Mucosa of rectum (tissue), 2 donors: ENCODE measurements around the gene CTDSPL2.

ENCODE experiments used
- H3K27ac ChIP-seq, 2 donors: one replicate each; pipeline ENCODE4 v1.7.0; 2013; ENCODE audit warnings: inconsistent platforms in 2 of 2, low read depth in 2 of 2, low read length in 2 of 2
- H3K27me3 ChIP-seq, 2 donors: one replicate each; pipeline ENCODE4 v1.7.0; 2013; ENCODE audit warnings: low read length in 2 of 2; ENCODE audit not compliant: control insufficient read depth in 2 of 2, insufficient read depth in 2 of 2
- H3K36me3 ChIP-seq, 2 donors: one replicate each; pipeline ENCODE4 v1.7.0; 2013; ENCODE audit warnings: low read length in 2 of 2; ENCODE audit not compliant: control insufficient read depth in 2 of 2, insufficient read depth in 2 of 2
- H3K4me1 ChIP-seq, 2 donors: one replicate each; pipeline ENCODE4 v1.7.0; 2013; ENCODE audit warnings: low read length in 2 of 2, mild to moderate bottlenecking in 1 of 2; ENCODE audit not compliant: control insufficient read depth in 2 of 2, insufficient read depth in 2 of 2
- H3K4me3 ChIP-seq, 2 donors: one replicate each; pipeline ENCODE4 v1.7.0; 2013; ENCODE audit warnings: low read length in 2 of 2
- H3K9ac ChIP-seq, 2 donors: one replicate each; pipeline ENCODE4 v1.7.0; 2013; ENCODE audit warnings: low read length in 2 of 2, low read depth in 1 of 2, mild to moderate bottlenecking in 1 of 2
- H3K9me3 ChIP-seq, 2 donors: one replicate each; pipeline ENCODE4 v1.7.0; 2013; ENCODE audit warnings: low read length in 2 of 2; ENCODE audit not compliant: control insufficient read depth in 2 of 2
- donor health status: healthy.
- donor health status: Normal muscosa, but diverticular disease.

The CTDSPL2 gene

DNA sequence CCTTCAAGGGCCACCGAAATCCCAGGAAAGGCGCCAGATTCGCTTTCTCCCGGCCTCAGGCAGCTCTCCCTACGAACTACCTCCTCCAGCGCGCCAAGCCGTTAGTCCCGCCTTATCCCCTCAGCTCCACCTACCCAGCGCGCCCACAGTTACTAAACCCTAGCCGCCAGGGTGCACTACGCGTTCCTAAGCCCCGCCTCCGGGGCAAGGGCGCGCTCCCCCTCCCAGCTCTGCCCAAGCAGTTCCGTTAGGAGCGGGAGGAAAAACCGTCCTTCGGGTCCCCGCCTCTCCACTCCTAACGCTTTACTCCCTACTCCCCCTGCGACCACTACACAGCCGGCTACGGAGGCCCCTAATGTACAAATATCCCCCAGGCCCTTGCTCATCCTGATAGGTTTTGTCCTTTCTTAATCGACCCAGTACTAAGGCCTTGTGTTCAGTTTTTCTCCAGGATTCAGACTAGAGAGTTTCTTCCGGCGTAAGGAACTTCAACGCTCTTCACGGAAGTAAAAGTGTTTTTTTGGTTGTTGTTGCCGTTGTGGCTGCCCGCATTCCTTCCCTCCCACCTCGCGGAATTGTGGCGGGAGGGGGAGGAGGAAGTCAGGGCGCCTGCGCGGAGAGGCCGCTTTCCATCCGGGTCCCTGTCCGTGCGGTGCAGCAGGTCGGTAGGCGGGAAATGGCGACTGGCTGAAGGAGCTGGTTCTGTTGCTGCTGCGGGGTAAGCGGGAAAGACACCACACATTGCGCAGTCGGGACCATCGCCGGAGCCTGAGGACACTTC lies at the start of gene CTDSPL2:
Gene CTDSPL2, plus strand, starts transcription at position 655 of the 781 bp plus-strand sequence. CDS start 31,386 bp downstream, outside the sequence.
- H3K27ac ChIP-seq: peak within 1 kb of the TSS; percentile 95 to 98
- no peaks in the 10 kb centered on the region for H3K36me3 ChIP-seq
- peaks cover 12 to 16% of the 10 kb centered on the region in 2 donors for H3K4me1 ChIP-seq
- H3K4me3 ChIP-seq: peak within 1 kb of the TSS; percentile 91 to 94
- H3K27me3 ChIP-seq: no peaks in the 10 kb centered on the region
- no peaks in the 10 kb centered on the region for H3K9me3 ChIP-seq
- H3K9ac ChIP-seq: peak within 1 kb of the TSS; percentile 90 to 92

DNA sequence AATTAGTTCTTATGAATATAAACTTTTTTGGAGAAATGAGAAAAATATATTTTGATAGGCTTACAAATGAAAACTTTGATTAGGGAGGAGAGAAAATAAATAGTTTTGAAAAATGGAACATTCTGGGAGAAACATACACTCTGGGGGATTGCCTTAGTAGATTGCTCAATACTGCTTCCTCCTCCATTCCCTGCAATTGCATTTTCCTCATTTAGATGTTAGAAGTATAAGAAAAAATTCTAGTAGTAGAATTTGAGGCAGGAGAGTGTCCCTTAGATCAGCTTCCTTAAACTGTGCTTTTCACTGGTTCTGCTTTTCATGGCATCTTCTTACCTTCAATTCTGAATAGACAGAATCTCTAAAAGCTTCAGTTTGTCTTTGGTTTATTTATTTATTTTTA lies 46.2 kb upstream of the CTDSPL2 start:
- H3K27ac ChIP-seq: no peak overlapping the region
- peaks cover 0 to 12% of the 10 kb centered on the region in 2 donors for H3K36me3 ChIP-seq
- H3K4me3 ChIP-seq: no peak overlapping the region
- H3K4me1 ChIP-seq: no peaks in the 10 kb centered on the region
- no peaks in the 10 kb centered on the region for H3K9me3 ChIP-seq
- no peaks in the 10 kb centered on the region for H3K27me3 ChIP-seq
- no peak overlapping the region for H3K9ac ChIP-seq

DNA sequence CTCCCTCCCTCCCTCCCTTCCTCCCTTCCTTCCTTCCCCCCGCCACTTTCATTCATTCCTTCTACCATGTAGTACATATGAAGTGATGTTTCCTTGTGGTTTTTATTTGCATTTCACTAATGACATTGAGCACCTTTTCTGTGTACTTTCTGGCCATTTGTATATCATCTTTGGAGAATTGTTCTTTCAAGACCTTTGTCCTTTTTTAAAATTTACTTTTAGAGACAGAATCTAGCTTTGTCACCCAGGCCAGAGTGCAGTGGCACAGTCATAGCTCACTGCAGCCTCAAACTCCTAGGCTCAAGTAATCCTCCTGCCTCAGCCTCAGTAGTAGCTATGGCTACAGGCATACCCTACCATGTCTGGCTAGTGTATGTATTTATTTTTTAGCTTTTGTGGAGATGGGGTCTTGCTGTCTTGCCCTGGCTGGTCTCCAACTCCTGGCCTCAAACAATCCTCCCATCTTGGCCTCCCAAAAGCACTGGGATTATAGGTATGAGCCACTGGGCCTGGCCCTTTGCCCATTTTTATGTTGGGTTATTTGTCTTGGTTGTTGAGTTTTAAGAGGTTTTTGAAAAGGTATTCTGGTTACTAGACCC lies 42.0 kb upstream of the CTDSPL2 start:
- H3K36me3 ChIP-seq: peaks cover 2 to 6% of the 10 kb centered on the region in 2 donors
- no peak overlapping the region for H3K27ac ChIP-seq

DNA sequence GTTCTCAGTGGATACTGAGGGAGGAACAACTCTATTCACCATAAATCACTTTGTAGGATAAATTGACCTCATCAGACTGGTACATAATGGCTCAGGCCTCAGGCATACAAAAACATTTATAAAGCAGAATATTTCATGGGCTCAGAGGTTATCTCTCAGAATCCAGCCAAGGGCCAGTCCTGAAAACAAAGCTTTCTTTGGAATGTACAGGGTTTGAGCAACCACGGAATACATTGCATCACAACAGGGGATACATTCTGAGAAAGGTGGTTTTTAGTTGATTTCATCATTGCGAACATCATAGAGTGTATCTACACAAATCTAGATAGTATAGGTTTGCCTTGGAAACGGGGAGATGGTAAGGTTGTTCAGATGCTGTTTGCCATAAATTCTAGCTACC lies 33.4 kb upstream of the CTDSPL2 start:
- no peaks in the 10 kb centered on the region for H3K27me3 ChIP-seq
- H3K9ac ChIP-seq: no peak overlapping the region
- no peak overlapping the region for H3K4me3 ChIP-seq
- H3K4me1 ChIP-seq: no peaks in the 10 kb centered on the region
- H3K36me3 ChIP-seq: peaks cover 0 to 6% of the 10 kb centered on the region in 2 donors
- H3K27ac ChIP-seq: no peak overlapping the region
- no peaks in the 10 kb centered on the region for H3K9me3 ChIP-seq

More for the DNA sequence above, 42.0 kb upstream of the CTDSPL2 start:
- no peaks in the 10 kb centered on the region for H3K27me3 ChIP-seq
- no peaks in the 10 kb centered on the region for H3K4me1 ChIP-seq
- no peak overlapping the region for H3K4me3 ChIP-seq
- H3K9me3 ChIP-seq: no peaks in the 10 kb centered on the region
- H3K9ac ChIP-seq: no peak overlapping the region

DNA sequence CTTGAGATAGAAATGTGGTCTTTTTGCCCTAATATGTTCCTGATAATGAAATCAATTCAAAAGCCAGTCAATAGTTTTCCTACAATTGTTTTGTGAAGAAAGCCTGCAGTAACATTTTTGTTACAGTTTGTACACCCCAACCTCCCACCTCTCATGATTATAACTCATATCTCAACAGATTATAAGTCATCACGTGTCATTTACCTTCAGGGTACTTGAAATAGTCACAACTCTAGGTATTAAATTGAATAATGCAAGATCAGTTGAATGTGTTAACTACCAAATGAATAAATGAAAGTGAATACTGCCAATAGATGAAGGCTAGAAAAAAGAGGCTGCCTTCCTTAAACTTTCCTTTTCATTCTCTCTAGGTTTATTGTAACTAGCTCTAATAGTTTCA lies 32.9 kb upstream of the CTDSPL2 start:
- Histone ChIP-seq H3K9me3 (no peaks in the 10 kb centered on the region), H3K36me3 (peaks cover 0 to 4% of the 10 kb centered on the region in 2 donors), H3K9ac (no peak overlapping the region), H3K27me3 (no peaks in the 10 kb centered on the region), H3K4me1 (no peaks in the 10 kb centered on the region), H3K4me3 (no peak overlapping the region), H3K27ac (no peak overlapping the region)

DNA sequence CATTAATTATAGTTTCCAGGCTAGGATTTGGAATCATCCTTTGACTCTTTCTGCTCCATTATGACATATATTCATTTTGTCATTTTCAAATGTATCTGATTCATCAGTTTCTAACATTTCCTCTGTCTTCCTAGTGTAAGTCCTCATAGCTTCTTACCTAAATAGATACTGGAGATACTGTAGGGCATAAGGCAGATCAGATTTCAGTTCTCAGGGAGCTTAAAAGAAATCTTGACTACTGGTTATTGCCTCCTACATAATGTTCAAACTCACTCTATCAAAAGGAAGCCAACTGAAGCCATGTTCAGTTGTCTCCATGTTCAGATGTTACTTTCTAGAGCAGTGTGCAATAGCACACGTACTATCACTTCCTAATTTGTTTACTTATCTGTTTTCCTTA lies 29.6 kb upstream of the CTDSPL2 start:
- Histone ChIP-seq H3K27ac (no peak overlapping the region), H3K4me3 (no peak overlapping the region), H3K27me3 (no peaks in the 10 kb centered on the region), H3K4me1 (no peaks in the 10 kb centered on the region), H3K36me3 (peaks cover 2% of the 10 kb centered on the region in 2 donors), H3K9ac (no peak overlapping the region), H3K9me3 (no peaks in the 10 kb centered on the region)

DNA sequence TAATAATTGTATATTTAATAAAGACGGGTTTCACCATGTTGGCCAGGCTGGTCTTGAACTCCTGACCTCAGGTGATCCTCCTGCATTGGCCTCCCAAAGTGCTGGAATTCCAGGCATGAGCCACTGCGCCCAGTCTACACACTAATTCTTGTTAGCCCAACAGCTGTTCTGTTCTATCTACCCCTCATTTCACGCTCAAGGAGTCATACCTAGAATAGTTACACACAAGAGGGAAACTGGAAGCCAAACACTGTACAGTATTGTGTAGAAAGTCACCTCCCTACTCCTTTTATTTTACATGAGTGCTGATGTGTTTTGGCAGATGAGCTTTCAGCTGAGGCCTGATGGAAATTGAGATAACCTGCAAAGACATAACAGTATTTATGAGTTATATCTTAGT lies 13.4 kb upstream of the CTDSPL2 start:
- Histone ChIP-seq H3K9ac (no peak overlapping the region), H3K4me1 (no peaks in the 10 kb centered on the region), H3K27me3 (no peaks in the 10 kb centered on the region), H3K9me3 (no peaks in the 10 kb centered on the region), H3K36me3 (no peaks in the 10 kb centered on the region), H3K27ac (no peak overlapping the region), H3K4me3 (no peak overlapping the region)

DNA sequence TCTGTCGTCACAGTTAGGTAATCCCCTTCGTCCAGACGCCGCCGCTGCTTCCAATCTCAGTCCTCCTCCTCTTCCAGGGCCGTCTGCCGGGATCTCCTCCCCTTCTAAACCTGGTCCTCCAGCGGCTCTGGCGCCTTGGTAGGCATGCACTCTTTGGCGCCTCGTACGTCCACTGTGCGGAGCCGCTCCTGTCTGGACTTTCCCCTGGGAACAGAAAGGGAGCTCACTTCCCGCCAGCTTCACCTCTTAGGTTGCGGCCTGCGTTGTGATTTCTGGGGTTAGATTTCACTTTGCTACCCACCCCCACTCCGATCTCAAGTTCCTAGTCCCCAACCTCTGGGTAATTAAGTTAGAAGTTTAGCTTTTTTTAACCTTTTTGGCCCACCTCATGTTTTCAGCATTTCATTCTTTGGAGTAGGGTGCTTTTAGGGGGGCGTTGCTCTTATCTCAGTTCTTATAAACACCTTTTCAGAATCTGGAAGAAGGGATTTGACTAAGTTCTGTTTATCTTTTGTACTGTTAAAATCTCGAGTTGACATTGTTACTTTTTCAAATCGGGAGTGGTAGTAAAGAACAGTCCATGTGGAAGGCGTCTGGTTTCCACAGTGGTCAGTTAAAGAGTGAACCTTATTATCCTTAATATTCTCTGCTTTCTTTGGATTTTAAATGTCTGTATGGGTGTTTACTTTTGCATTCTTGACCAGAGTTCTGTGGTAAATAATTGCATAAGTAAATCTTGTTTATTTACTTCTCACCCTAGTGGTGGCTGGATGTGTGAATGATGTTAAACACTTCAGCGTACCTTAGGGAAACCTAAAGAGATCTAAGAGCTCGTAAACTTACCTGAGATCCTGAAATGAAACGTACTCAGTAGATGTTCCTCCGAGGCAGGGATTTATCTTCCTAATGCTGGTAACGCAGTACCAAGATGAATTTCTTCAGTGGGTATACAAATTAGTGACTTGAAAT lies 611 bp downstream of the CTDSPL2 start:
- H3K9me3 ChIP-seq: no peaks in the 10 kb centered on the region
- H3K27me3 ChIP-seq: no peaks in the 10 kb centered on the region
- H3K4me3 ChIP-seq: peak overlapping the region; percentile 91 to 94
- H3K4me1 ChIP-seq: peaks cover 12 to 16% of the 10 kb centered on the region in 2 donors
- H3K9ac ChIP-seq: peak overlapping the region; percentile 90 to 92
- no peaks in the 10 kb centered on the region for H3K36me3 ChIP-seq
- H3K27ac ChIP-seq: peak overlapping the region; percentile 95 to 98

DNA sequence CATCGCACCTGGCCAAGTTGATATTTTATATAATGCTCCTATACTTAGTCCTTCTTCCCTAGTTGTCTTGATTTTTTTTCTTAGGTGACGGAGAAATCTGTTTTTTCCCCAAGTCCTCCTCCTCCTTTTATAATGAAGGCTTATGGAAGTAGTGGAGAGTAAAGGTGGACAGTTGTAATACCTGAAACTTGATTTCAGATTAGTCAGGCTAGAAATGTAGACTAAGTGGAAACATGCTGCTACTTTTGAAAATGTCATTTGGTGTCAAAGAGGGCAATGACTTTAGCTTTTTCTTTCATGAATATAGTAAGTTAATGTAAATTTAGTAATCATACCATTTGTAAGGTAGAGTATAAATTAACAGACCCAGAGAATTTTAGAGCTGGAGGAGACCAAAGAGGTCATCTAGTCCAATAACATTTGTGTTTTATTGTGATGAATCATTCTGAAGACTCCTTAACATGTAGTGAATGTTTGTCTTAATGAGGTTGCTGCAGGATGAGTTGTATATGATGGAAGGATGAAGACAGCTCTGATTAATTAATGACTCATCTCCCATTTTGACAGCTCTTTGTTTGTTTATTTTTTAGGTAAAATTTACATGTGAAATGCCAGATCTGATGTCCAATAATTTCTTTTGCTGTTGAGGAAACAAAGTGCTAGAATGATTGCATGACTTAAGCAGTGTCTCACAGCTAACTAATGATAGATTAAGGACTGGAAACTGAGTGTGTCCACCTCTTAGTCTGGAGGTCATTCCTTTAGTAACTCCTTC lies 8.7 kb downstream of the CTDSPL2 start:
- Histone ChIP-seq H3K27ac (no peak overlapping the region), H3K4me1 (no peaks in the 10 kb centered on the region), H3K4me3 (no peak overlapping the region), H3K9me3 (no peaks in the 10 kb centered on the region), H3K9ac (no peak overlapping the region), H3K36me3 (no peaks in the 10 kb centered on the region), H3K27me3 (no peaks in the 10 kb centered on the region)
